ENCODE results near the gene SNX32.
"Not testable (repeated sequence)": the region's sequence is repeated elsewhere in the genome, so short reads cannot be mapped to it uniquely, and the experiment has no call there.

Gene SNX32

DNA sequence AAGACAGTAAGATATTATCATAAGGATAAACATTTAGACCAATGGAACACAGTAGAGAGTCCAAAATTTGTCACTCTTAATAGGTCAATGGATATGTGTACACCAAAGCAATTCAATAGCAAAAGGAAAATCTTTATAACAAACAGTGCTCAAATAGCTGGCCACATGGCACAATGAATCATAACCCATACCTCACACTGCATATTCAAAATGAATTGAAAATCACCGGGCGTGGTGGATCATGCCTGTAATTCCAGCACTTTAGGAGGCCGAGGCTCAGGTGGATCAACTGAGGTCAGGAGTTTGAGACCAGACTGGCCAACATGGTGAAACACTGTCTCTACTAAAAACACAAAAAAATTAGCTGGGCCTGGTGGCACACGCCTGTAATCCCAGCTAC is 8.4 kb downstream of the SNX32 start:
- TF ChIP-seq, protein P1, sequence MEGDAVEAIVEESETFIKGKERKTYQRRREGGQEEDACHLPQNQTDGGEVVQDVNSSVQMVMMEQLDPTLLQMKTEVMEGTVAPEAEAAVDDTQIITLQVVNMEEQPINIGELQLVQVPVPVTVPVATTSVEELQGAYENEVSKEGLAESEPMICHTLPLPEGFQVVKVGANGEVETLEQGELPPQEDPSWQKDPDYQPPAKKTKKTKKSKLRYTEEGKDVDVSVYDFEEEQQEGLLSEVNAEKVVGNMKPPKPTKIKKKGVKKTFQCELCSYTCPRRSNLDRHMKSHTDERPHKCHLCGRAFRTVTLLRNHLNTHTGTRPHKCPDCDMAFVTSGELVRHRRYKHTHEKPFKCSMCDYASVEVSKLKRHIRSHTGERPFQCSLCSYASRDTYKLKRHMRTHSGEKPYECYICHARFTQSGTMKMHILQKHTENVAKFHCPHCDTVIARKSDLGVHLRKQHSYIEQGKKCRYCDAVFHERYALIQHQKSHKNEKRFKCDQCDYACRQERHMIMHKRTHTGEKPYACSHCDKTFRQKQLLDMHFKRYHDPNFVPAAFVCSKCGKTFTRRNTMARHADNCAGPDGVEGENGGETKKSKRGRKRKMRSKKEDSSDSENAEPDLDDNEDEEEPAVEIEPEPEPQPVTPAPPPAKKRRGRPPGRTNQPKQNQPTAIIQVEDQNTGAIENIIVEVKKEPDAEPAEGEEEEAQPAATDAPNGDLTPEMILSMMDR (IDR thresholded peaks at IDR 0.05): no peak
- no peak for TF ChIP-seq ZFX (IDR thresholded peaks at IDR 0.05; ENCODE audit: borderline replicate concordance)
- H3K27ac ChIP-seq: no peak overlapping the region

GRCh38 chr11:65843811-65844210 is 10.0 kb downstream of the SNX32 start:
- peak overlapping the region; percentile 71 for H3K27ac ChIP-seq
- TF ChIP-seq, protein P1 (IDR thresholded peaks at IDR 0.05): no peak
- no peak for TF ChIP-seq ZFX (IDR thresholded peaks at IDR 0.05; ENCODE audit: borderline replicate concordance)

DNA sequence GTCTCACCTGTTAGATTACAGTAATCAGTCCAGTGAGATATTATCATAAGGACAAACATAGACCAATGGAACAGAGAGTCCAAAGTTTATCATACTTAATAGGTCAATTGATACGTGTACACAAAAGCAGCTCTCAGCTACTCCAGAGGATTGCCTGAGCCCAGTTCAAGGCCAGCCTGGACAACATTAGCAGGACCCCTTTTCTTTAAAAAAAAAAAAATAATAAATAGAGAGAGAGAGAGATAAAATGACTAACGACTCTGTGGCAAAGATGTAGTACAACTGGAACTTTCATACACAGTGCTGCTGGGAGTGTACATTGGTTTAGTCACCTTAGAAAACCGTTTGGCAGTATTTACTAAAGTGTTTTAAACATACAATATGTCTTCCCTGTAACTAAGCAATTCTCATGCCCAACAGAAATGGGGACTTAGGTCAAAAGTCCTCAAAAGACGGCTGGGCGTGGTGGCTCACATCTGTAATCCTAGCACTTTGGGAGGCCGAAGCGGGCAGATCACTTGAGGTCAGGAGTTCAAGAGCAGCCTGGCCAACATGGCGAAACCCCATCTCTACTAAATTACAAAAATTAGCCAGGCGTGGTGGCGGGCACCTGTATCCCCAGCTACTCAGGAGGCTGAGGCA is 10.6 kb downstream of the SNX32 start:
- TF ChIP-seq, protein P1 (IDR thresholded peaks at IDR 0.05): no peak
- TF ChIP-seq ZFX (IDR thresholded peaks at IDR 0.05; ENCODE audit: borderline replicate concordance): no peak
- H3K27ac ChIP-seq: peak overlapping the region; percentile 71

- no peak overlapping the region for H3K27ac ChIP-seq
- TF ChIP-seq, protein P1 (IDR thresholded peaks at IDR 0.05): no peak
- no peak for TF ChIP-seq ZFX (IDR thresholded peaks at IDR 0.05; ENCODE audit: borderline replicate concordance)
Measured at GRCh38 chr11:65847746-65848145, 14.0 kb downstream of the SNX32 start.

GRCh38 chr11:65848693-65849092 is 14.9 kb downstream of the SNX32 start:
- H3K27ac ChIP-seq: not testable (repeated sequence)

- TF ChIP-seq, protein P1 (IDR thresholded peaks at IDR 0.05): no peak
- TF ChIP-seq ZFX (IDR thresholded peaks at IDR 0.05; ENCODE audit: borderline replicate concordance): no peak
- peak overlapping the region; percentile 12; the same call in 1 of the 2 replicates for H3K27ac ChIP-seq
Measured at GRCh38 chr11:65849366-65849765, 15.6 kb downstream of the SNX32 start.

DNA sequence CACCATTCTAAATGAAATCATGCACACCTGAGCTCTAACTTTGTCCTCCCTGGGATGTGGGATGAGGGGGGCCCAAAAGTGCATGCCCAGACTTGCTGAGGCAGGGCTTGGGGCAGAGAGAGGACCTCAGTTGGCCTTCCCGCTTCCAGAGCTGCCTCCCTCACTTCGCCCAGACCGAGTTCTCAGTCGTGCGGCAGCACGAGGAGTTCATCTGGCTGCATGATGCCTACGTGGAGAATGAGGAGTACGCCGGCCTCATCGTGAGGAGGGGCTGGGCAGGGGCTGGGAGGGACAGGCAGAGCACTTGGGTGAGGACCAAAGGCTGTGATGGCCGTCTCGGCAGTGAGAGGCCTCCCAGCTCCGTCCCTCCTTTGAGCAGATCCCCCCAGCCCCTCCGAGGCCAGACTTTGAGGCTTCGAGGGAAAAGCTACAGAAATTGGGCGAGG is 16.0 kb downstream of the SNX32 start:
- TF ChIP-seq ZFX (IDR thresholded peaks at IDR 0.05; ENCODE audit: borderline replicate concordance): no peak
- TF ChIP-seq, protein P1 (IDR thresholded peaks at IDR 0.05): no peak
- H3K27ac ChIP-seq: peak overlapping the region; percentile 12; the same call in 1 of the 2 replicates
